GM21423 (cell line): ENCODE results near the gene HPS4.
"Not testable (repeated sequence)": the region's sequence is repeated elsewhere in the genome, so short reads cannot be mapped to it uniquely, and the experiment has no call there.

ENCODE experiments used
- ATAC-seq: cut with Tn5 transposase; IDR thresholded peaks from one replicate; pipeline ENCODE4 v1.9.1; 2021; ENCODE audit warnings: mild to moderate bottlenecking, moderate library complexity; ENCODE audit not compliant: unreplicated experiment

The HPS4 gene

DNA sequence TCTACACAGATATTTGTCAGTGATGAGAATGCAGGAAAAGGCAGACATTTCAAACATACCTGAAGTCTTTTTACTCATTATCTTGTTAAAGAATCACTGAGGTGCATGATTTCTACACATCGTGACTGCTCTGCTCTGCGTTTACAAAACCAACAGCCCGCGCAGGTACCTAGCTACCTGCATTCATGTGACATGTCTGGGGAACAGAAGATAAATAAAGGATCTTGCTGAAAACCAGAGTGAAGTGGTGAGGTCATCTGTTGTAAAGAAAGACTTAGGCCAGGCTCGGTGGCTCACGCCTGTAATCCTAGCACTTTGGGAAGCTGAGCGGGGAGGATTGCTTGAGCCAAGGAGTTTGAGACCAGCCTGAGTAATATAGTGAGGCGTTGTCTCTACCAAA lies 38.8 kb downstream of the HPS4 start:
- no peak for ATAC-seq

DNA sequence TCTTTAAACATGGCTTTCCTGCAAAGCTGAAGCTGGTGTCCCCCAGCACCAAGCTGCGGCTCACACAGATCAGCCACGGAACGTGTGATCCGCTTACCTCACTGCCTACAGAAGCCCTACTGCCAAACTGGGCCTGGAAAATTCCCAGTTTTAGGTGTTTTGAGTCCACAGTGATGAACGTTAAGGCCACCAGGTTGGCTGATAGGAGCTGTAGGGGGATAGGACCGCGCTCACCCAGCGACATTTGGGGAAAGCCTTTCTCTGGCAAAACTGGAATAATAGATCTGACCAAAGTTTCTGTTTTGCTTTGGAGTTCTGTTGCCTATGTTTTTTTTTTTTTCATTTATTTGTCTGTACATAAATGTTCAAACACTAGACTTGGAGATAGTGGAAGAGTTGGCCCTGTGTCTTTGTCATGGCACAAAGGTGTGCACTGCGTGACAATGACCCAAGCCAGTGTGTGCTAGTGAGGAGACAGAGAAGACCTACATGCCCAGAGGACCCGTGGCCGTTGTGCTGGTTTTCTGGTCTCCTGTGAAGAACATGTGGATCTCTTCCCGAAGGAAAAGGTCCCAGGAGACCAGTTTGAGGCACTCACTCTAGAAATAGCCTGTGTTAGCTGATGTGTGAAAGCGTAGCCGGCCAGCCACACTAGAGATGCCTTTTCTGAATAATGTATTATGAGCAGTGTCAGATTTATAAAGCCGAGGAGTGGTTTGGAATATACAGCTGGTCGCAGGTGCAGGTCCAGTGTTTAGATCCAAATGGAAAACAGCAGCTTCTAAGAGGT lies 39.5 kb downstream of the HPS4 start:
- ATAC-seq: no peak

DNA sequence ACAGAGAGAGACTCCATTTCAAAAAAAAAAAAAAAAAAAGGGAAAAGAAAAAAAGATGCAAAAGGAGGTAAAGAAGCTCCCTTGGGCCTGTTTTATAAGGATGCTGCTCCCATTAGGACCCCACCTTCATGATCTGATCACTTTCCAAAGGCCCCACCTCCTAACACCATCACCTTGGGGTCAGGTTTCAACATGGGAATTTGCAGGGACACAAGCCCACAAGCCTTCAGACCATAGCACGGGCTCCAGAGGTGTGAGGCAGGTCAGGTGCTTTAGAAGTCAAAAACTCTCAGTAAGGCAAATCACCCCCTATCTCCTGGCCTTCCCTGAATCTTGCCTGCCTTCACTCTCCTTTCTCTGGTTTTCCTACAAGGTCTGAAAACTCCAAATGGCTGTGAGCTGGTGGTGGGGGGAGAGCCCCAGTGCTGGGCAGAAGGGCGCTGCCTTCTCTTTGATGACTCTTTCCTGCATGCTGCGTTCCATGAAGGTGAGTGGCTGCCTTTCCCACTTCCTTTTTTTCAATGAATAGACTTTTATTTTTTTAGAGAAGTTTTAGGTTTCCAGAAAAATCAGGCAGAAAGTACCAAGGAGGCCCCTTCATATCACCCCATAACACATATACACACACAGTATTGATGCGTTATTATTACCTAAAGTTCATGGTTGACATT lies 41.4 kb downstream of the HPS4 start:
- ATAC-seq: no peak

DNA sequence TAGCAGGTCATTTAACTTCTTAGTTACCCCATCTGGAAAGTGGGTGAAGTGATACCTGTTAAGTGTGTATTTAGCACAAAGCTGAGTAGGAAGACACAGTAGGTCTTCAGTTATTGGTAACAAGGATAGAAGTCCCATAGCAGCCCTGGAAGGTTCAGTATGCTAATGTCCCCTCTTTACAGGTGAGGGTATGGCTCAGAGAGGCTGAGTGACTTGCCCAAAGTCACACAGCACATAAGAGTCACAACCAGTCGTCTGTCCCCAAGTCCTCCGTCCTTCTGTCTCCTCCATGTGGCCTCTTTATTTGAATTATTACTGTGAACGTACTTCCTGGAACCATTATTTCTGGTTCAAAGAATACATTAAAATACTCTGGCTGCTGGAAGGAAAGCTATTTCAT lies 44.0 kb downstream of the HPS4 start:
- ATAC-seq: no peak

DNA sequence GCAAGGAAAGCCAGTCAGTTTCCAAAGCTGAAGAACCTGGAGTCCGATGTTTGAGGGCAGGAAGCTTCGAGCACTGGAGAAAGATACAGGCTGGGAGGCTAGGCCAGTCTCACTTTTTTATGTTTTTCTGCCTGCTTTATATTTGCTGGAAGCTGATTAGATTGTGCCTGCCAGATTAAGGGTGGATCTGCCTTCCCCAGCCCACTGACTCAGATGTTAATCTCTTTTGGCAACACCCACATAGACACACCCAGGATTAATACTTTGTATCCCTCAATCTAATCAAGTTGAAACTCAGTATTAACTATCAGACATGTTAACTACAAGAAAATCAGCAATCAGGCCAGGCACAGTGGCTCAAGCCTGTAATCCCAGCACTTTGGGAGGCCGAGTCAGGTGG lies 44.8 kb downstream of the HPS4 start:
- not testable (repeated sequence) for ATAC-seq

DNA sequence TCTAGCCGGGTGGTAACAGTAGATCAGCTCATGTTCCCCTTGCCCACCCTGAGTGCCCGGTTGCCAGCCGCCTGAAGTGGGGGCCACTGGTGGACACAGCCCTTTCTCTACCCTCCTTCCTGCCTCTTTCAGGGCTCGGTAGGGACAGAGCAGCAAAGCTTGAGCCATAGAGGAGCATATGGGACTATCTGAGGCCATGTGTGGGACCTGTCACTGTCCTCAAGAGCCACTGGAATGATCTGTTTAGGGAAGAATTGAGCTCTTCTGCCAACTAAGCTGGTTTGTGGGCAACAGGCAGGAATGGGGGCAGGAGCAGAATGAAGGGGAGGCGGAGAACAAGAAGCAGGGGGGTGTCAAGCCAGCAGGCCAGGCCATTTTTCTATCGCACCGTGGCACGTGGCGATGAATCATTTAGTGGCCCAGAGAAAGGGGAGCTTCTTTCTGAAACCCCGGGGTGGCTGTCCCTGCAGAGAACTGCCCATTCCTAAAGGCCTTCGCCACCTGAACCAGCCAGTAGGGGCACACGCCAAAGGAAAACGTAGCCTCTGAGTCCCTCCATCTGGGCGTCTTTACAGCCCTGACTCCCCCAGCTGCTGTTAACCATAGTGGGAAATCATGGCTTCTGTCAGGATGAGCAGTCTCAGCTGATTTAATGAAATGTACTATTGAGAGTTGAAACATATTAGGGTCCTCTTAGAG lies 45.7 kb downstream of the HPS4 start:
- no peak for ATAC-seq

DNA sequence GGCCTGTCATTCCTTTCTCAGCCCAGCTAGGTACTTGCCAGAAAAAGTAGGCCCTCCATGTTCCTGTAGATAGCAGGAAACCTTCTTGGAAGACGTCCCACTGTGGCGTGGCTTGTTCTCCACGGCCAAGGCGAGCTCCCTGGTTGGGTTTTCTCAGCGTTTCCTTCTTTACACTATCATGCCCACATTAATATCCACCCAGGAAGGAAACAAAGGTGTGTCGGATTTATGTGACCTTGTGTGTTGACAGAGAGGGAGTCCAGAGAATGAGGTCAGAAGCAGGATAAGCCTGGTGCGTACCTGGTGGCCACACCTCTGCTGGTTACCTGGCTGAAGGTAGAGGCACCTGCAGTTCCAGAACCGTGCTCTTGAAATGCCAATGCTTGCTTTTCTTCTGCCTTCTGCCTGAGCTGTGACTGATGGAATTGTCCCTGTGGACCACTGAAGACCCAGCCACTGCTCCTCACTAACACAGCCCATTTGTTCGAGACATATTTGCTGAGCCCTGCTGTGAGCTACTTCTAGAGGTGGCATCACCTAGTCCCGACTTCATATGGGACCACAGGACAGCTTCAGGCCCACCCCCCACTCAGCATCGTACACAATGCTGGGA lies 46.6 kb downstream of the HPS4 start:
- no peak for ATAC-seq

DNA sequence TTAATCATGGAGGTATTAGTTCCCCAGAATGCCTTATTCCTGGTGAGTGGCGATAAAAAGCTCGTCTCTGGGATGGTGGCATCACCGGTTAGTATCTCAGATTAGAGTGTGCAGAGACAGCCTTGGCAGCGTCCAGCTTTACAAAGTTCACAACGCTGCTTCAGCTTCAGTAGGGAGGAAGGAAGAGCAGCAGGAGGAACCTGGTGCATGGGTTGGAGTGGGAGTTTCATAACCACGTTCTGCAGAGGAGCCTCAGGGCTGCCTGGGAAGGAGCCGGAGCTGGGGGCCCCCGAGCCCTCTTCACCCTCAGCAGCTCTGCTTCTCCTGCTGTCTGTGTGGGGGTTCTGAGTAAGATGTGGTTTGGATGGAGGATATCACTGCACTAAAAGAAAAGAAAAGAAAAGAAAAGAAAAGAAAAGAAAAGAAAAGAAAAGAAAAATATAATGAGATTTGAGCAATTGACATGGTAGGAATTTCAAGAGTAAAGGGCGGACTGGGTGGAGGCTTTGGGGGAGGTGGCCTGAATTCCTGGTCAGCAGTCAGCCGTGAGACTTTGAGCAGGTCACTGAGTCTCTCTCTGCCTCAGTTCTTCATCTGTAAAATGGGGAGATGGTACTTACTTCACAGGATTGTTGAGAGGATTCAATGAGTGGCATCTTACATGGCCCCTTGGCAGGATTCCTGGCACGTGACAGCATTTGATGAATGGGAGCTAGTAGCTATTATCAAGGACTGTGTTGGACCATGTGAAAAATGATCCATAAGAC lies 48.1 kb downstream of the HPS4 start:
- ATAC-seq: no peak

DNA sequence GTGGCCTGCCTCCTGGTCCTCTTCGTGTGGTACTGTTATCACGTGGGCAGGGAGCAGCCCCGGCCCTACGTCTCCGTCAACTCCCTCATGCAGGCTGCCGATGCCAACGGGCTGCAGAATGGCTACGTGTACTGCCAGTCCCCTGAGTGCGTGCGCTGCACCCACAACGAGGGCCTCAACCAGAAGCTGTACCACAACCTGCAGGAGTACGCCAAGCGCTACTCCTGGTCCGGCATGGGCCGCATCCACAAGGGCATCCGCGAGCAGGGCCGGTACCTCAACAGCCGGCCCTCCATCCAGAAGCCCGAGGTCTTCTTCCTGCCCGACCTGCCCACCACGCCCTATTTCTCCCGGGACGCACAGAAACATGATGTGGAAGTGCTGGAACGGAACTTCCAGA lies 49.8 kb downstream of the HPS4 start:
- no peak for ATAC-seq

DNA sequence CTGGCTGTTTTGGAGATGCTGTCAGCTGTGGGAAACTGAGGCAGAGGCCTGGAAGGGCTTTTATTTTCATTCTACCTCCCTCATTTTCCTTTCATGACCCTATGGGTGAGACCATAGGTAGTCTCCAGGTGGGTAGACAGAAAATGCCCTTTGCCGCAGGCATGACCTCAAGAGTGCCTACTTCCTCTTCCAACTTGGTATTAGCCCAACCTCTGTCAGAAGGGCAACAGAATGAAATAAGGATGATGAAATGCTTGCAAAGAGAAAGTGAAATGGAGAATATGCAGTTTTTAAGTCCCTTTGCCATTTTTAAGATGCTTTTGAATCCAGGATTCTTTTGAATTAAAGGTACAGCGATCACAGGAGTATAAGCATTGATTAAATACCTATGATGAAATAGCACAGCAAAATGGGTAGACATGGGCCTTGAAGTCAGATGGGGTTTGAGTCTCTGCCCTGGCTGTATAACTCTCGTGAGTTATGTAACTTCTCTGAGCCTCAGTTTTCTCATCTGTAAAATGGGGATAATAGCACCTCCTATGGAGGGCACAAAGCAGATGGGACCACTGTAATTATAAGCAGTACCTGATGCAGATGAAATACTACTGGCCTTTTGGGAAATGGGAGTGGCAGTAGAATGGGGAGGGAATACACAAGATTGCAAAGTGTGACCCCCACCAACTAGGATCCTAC lies 50.8 kb downstream of the HPS4 start:
- no peak for ATAC-seq

DNA sequence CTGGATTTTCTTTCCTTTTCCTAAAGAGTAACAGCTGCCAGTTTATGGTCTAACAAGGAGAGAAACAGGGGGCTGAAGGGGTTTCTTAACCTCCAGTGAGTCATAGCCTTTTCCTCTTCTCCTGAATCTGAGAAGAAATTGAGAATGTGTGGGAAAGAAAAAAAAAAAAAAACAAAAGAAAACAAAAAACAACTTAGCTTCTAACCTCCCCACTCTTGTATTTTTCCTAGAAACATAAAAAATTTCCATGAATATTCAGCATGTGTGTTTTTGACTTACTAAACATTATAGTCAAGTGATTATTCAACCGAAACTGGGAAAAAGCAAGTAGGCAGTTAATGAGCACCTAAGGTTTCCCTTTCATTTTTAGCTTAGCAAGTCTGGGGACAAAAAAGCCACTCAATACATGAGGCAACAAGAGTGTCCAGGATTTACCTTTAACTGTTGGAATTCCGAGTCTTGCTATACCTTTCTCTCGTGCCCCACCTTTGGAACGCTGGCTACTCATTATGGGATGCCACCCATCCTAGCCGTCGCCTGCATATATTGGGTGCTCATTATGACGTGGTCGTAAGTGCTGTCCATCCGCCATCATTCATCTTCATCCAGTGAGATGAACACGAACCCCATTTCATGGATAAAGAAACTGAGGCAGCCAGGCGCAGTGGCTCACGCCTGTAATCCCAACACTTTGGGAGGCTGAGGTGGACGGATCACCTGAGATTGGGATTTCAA lies 52.2 kb downstream of the HPS4 start:
- ATAC-seq: no peak

DNA sequence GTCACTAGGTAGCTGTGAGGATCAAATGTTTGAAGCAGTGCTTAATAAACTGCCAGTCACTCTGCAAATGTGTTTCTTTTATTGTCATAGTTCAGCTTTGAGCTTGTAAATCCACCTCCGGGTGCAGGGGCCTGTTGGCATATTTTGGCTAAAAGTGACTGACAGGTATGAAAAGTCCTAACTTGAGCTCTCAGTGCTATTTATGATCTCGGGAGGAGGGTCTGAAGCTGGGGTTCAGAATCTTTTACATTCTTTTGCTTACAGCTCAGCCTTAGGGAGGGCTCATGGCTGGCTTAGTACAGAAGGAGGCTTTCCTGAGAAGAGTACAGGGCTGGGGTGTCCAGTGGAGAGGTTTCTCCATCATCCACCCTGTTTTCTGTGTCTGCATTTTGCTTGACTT lies 53.0 kb downstream of the HPS4 start:
- ATAC-seq: no peak

DNA sequence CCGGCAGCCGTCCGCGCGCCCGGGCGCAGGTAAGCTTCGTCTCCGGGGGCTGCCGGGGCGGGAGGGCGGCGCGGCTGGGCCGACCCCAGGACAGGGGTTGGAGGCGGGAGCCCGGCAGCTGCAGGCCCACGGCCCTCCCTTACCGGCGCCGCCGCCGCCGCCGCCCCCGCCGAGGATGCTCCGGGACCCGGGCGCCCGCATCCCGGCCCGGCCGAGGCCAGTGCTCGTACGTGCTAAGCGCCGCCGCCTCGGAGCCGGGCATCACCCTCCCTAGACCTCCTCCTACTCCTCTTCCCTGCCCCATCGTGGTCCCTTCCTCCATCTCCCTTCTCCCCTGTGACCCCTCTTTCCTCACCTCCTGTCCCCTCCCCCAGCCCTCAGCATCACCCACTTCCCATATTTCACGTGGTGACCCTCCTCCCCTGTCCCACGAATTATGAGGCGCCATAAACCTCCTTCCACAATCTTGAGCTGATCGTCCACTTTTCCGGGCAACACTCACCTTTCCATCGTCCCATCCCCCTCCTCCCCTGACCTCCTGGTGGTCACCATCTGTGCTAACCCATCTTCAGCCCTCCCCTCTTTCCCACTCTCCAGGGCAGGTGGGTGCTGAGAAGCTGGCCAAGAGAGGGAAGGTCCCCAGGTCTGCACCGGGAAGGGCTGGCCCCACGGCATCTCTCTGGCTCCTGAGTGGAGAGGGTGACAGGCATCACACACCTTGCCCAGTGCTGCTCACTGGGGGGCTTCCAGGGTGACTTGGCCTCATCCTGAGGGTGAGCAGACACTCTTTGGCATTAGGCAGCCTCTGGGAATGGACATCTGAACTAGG lies 53.9 kb downstream of the HPS4 start:
- ATAC-seq: no peak

DNA sequence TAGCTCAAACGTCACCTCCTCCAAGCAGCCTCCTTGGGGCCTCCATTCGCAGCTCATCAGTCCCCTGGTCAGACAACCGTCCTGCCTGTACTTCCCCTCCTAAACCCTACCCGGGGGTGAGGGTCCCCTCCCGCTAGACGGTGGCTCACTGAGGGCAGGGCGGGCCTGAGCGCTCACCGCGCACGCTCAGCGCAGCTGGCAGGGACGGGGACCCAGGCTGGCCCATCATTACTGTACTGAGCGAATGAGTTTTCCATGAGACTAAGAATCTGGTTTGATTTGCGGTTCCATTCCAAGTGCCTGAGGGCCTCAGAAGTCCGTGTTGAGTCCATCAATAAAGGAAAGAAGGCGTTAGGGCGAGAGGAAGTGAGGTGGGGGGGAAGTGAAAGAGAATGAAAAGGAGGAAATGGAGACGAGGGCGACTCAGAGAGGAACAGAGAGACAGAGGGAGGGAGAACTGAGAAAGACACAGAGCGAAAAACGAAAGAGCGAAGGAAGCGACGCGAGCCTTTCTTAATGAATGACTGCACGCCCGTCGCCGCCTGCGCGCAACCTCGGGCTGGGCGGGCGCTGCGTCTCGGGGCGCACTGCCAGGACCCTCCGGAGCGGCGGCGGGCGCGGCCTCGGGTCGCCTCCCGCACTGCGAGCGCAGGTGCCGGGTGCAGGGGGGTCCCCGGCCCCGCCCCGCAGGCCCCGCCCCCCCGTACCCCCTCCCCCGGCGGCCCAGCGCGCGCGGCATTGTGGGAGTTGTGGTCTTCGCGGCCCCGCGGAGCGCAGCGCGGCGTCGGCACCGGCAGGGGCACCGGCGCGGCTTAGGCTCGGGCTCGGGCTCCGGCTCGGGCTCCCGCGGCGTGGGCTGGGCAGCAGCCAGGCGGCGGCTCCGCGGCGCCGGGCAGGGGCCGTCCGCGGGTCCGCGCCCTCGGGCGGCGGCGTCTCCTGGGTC lies 54.8 kb downstream of the HPS4 start, which contains the start of gene ASPHD2:
Gene ASPHD2 (plus strand): TSS at position 746 of the 943 bp plus-strand sequence. CDS start 4,356 bp downstream, outside the sequence.
- ATAC-seq: peak; percentile 68

DNA sequence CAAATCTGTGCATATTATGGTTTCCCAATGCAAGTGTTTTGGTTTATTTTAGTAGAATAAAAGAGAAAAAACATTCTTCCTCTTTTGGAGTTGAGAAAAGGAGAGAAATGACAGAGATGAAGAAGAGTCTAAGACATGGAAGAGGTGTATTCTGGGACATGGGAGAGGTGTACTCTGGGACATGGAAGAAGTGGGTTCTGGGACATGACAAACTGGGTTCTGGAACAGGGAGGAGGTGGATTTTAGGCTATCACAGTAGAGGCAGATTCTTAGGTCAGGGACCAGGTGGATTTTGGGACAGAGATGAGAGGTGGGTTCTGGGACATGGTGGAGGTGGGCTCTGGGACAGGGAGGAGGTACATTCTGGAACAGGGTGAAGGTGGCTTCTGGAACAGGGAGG lies 56.7 kb downstream of the HPS4 start:
- no peak for ATAC-seq

DNA sequence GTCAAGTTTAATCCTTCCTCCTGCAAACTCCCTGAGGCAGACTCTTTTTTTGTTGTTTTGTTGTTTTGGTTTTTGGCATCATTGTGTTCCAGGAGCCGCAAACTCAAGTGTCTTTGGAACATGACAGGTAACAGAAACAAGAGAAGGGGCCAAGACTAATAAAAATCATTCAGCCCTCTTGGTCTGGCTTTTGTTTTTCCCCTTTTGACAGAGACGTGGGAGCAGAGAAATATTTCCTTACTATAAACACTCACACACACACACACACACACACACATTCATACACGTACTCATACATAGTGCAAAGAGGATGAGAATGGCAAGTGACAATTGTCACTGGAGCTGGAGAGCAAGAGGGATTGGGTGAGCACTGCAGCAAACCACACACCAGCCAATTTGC lies 65.0 kb downstream of the HPS4 start:
- no peak for ATAC-seq

DNA sequence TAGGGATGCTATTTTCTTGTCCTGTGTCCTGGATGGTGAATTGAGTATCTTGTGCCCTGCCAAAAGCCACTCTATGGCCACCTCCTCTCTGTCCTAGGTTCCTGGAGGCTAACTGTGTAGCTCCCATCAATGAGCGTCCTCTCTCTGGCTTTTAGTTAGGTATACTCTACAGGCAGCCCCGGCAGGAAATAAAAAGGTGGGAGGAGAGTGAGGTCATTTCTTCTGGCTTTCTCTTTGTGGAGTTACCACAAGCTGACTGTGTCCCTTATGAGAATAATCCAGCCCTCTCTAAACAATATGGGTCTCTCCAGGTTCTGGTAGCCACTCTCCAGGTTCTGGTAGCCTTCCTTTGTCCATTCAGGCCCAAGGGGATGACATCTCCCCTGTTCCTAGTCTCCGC lies 66.2 kb downstream of the HPS4 start:
- ATAC-seq: no peak
